ENCODE data around the gene PML. TPM values are rescaled to one million over a fixed set of nuclear protein-coding genes. Genes with fewer than 3 reads are reported as not detected.

Gene PML
- polyA plus RNA-seq, 1 donor (not counting 4 experiments of a cell fraction or from before 2014, with no cell fraction given) = 20.5 TPM

DNA sequence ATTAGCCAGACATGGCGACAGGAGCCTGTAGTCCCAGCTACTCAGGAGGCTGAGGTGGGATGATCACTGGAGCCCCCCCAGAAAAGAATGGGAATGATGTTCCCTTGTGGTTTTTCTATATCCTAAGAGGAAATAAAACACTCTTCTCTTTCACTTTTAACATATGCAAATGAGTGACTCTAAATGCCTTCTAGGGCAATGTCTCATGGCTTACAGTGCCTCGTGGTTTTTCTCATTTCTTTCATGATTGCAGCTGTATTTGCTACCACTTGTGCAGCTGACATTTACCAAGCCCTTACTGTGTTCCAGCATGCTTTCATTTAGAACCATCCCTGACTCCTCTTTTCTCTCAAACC, 28.8 kb upstream of the PML start:
- Histone ChIP-seq H3K4me2 (ENCODE audit: control insufficient read depth, extremely low read depth, insufficient read depth, low read depth, low read length) (peak overlapping the region; percentile 90), H3K4me3 (ENCODE audit: control insufficient read depth in 2 of 3, extremely low read depth in 1 of 3, insufficient read depth in 2 of 3, low read depth in 1 of 3, low read length in 3 of 3) (no peak overlapping the region), H3K36me3 (ENCODE audit: control insufficient read depth in 2 of 2, extremely low read depth in 1 of 2, insufficient read depth in 2 of 2, low read length in 2 of 2) (no peaks in the 10 kb centered on the region), H3K27ac (ENCODE audit: control insufficient read depth, insufficient read depth, low read length) (peak overlapping the region; percentile 37), H3K9ac (ENCODE audit: control insufficient read depth, extremely low read depth, insufficient read depth, low read length) (no peak overlapping the region), H3K9me1 (ENCODE audit: control insufficient read depth, extremely low read depth, insufficient read depth, low read length) (peaks cover 3% of the 10 kb centered on the region), H2AFZ (ENCODE audit: control insufficient read depth, low read length) (no peak overlapping the region), H3K9me3 (ENCODE audit: control insufficient read depth, low read depth, low read length) (no peaks in the 10 kb centered on the region), H4K20me1 (ENCODE audit: control insufficient read depth, extremely low read depth, insufficient read depth, low read length) (no peaks in the 10 kb centered on the region), H3K79me2 (ENCODE audit: control insufficient read depth, insufficient read depth, low read length) (no peaks in the 10 kb centered on the region), H3K27me3 (ENCODE audit: control insufficient read depth, extremely low read depth, insufficient read depth, low read length) (no peaks in the 10 kb centered on the region), H3K4me1 (ENCODE audit: control insufficient read depth, extremely low read depth, insufficient read depth, low read length) (peaks cover 22% of the 10 kb centered on the region)
- DNase-seq (ENCODE audit: low read depth, low spot score) = no peak
- FAIRE-seq = peak; percentile 82
- dilution Hi-C loops (cut with MboI; ENCODE audit: extremely low pct_ligation_motif_present, low sequenced_read_pairs) = no loop called here
- no peak for TF ChIP-seq EZH2 (IDR thresholded peaks at IDR 0.05; ENCODE audit: low read length)

DNA sequence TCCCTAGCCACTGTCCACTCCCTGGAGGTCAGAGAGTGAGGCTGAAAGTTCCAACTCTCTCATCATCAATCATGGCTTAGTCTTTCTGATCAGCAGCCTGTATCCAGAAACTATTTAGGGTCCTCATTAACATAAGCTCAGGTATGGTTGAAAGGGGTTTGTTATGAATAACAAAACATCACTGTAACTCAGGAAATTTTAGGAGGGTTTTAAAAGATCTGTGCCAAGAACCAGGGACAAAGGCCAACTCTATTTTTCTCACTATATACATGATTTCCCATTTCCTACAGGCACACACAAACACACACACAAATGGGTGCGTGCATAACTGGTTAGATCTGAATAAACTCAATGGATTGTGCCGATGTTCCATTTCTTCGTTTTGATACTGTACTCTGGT, 26.1 kb upstream of the PML start:
- Histone ChIP-seq H3K4me1 (ENCODE audit: control insufficient read depth, extremely low read depth, insufficient read depth, low read length) (peaks cover 29% of the 10 kb centered on the region), H2AFZ (ENCODE audit: control insufficient read depth, low read length) (no peak overlapping the region), H3K9me1 (ENCODE audit: control insufficient read depth, extremely low read depth, insufficient read depth, low read length) (peaks cover 3% of the 10 kb centered on the region), H3K36me3 (ENCODE audit: control insufficient read depth in 2 of 2, extremely low read depth in 1 of 2, insufficient read depth in 2 of 2, low read length in 2 of 2) (no peaks in the 10 kb centered on the region), H3K9ac (ENCODE audit: control insufficient read depth, extremely low read depth, insufficient read depth, low read length) (no peak overlapping the region), H3K9me3 (ENCODE audit: control insufficient read depth, low read depth, low read length) (no peaks in the 10 kb centered on the region), H4K20me1 (ENCODE audit: control insufficient read depth, extremely low read depth, insufficient read depth, low read length) (no peaks in the 10 kb centered on the region), H3K27me3 (ENCODE audit: control insufficient read depth, extremely low read depth, insufficient read depth, low read length) (no peaks in the 10 kb centered on the region), H3K4me2 (ENCODE audit: control insufficient read depth, extremely low read depth, insufficient read depth, low read depth, low read length) (no peak overlapping the region), H3K79me2 (ENCODE audit: control insufficient read depth, insufficient read depth, low read length) (no peaks in the 10 kb centered on the region), H3K27ac (ENCODE audit: control insufficient read depth, insufficient read depth, low read length) (no peak overlapping the region), H3K4me3 (ENCODE audit: control insufficient read depth in 2 of 3, extremely low read depth in 1 of 3, insufficient read depth in 2 of 3, low read depth in 1 of 3, low read length in 3 of 3) (no peak overlapping the region)
- FAIRE-seq = no peak
- no peak for DNase-seq (ENCODE audit: low read depth, low spot score)
- dilution Hi-C loops (cut with MboI; ENCODE audit: extremely low pct_ligation_motif_present, low sequenced_read_pairs) = no loop called here
- TF ChIP-seq, protein P1, sequence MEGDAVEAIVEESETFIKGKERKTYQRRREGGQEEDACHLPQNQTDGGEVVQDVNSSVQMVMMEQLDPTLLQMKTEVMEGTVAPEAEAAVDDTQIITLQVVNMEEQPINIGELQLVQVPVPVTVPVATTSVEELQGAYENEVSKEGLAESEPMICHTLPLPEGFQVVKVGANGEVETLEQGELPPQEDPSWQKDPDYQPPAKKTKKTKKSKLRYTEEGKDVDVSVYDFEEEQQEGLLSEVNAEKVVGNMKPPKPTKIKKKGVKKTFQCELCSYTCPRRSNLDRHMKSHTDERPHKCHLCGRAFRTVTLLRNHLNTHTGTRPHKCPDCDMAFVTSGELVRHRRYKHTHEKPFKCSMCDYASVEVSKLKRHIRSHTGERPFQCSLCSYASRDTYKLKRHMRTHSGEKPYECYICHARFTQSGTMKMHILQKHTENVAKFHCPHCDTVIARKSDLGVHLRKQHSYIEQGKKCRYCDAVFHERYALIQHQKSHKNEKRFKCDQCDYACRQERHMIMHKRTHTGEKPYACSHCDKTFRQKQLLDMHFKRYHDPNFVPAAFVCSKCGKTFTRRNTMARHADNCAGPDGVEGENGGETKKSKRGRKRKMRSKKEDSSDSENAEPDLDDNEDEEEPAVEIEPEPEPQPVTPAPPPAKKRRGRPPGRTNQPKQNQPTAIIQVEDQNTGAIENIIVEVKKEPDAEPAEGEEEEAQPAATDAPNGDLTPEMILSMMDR (optimal IDR thresholded peaks at IDR 0.05 in 1 of 3, IDR thresholded peaks at IDR 0.05 in 1 of 3, conservative IDR thresholded peaks at IDR 0.05 in 1 of 3; ENCODE audit: extremely low read depth in 1 of 3, insufficient read depth in 2 of 3, low read length in 3 of 3) = no peak
- TF ChIP-seq EZH2 (IDR thresholded peaks at IDR 0.05; ENCODE audit: low read length) = no peak

DNA sequence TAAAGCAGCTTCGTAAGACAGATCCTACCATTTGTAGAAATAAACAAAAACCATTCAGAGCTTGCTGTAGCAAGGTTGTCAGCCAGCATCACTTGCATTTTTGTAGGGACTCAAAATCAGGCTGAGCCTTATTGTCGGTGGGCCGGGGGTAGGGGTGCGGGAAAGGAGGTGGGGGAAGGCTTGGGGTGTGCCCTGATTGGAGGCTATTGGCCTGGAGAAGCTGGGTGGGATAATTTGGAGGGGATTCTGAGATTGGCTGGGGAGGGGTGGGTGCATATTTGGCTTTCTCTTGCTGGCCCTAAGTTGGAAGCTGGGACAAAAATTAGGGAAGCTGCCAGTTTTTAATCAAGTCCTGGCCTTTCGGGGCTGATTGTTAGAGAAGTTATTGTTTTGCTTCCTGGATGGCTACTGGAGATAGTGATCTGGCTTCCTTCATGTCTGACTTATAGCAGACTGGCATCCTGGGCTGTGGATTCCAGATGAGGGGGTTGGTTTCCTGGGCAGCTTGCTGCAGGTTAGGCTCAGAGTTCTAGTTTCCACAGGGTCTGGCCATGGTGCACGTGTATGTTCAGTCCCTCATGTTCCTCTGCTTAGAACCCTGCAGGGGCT, 25.3 kb upstream of the PML start:
- TF ChIP-seq, protein P1 (optimal IDR thresholded peaks at IDR 0.05 in 1 of 3, IDR thresholded peaks at IDR 0.05 in 1 of 3, conservative IDR thresholded peaks at IDR 0.05 in 1 of 3; ENCODE audit: extremely low read depth in 1 of 3, insufficient read depth in 2 of 3, low read length in 3 of 3) = no peak
- TF ChIP-seq EZH2 (IDR thresholded peaks at IDR 0.05; ENCODE audit: low read length) = no peak
- dilution Hi-C loops (cut with MboI; ENCODE audit: extremely low pct_ligation_motif_present, low sequenced_read_pairs) = no loop called here
- H3K79me2 ChIP-seq (ENCODE audit: control insufficient read depth, insufficient read depth, low read length) = no peaks in the 10 kb centered on the region
- H3K9ac ChIP-seq (ENCODE audit: control insufficient read depth, extremely low read depth, insufficient read depth, low read length) = no peak overlapping the region
- H2AFZ ChIP-seq (ENCODE audit: control insufficient read depth, low read length) = no peak overlapping the region
- no peak overlapping the region for H3K4me3 ChIP-seq (ENCODE audit: control insufficient read depth in 2 of 3, extremely low read depth in 1 of 3, insufficient read depth in 2 of 3, low read depth in 1 of 3, low read length in 3 of 3)
- H3K4me2 ChIP-seq (ENCODE audit: control insufficient read depth, extremely low read depth, insufficient read depth, low read depth, low read length) = no peak overlapping the region
- no peaks in the 10 kb centered on the region for H3K9me3 ChIP-seq (ENCODE audit: control insufficient read depth, low read depth, low read length)
- H3K27me3 ChIP-seq (ENCODE audit: control insufficient read depth, extremely low read depth, insufficient read depth, low read length) = no peaks in the 10 kb centered on the region
- H4K20me1 ChIP-seq (ENCODE audit: control insufficient read depth, extremely low read depth, insufficient read depth, low read length) = no peaks in the 10 kb centered on the region
- no peak for DNase-seq (ENCODE audit: low read depth, low spot score)
- H3K9me1 ChIP-seq (ENCODE audit: control insufficient read depth, extremely low read depth, insufficient read depth, low read length) = peaks cover 3% of the 10 kb centered on the region
- H3K4me1 ChIP-seq (ENCODE audit: control insufficient read depth, extremely low read depth, insufficient read depth, low read length) = peaks cover 29% of the 10 kb centered on the region
- H3K36me3 ChIP-seq (ENCODE audit: control insufficient read depth in 2 of 2, extremely low read depth in 1 of 2, insufficient read depth in 2 of 2, low read length in 2 of 2) = no peaks in the 10 kb centered on the region
- no peak for FAIRE-seq
- no peak overlapping the region for H3K27ac ChIP-seq (ENCODE audit: control insufficient read depth, insufficient read depth, low read length)

Measured in keratinocyte (primary cell).